Colonic mucosa (tissue), 4 donors: Measurements from ENCODE around the gene ITIH1. TPM values are rescaled to one million over a fixed set of nuclear protein-coding genes. Genes with fewer than 3 reads are reported as not detected.

ENCODE experiments used
- DNase-seq: peaks from one replicate; pipeline ENCODE4 v3.0.0-alpha.2; 2020
- H3K27ac ChIP-seq: fragments of 200-600 bp; one replicate; pipeline ENCODE4 v1.8.0; 2021
- H3K27me3 ChIP-seq: fragments of 200-600 bp; one replicate; pipeline ENCODE4 v1.8.0; 2021
- H3K36me3 ChIP-seq: fragments of 200-600 bp; one replicate; pipeline ENCODE4 v1.8.0; 2021
- H3K4me1 ChIP-seq: fragments of 200-600 bp; one replicate; pipeline ENCODE4 v1.8.0; 2021; ENCODE audit warnings: mild to moderate bottlenecking
- H3K4me3 ChIP-seq: fragments of 200-600 bp; one replicate; pipeline ENCODE4 v1.8.0; 2021
- H3K9ac ChIP-seq, 2 donors: one replicate each; pipeline ENCODE4 v1.7.0; 2013; ENCODE audit warnings: control low read depth in 2 of 2, low read depth in 2 of 2, low read length in 2 of 2
- H3K9me3 ChIP-seq: fragments of 200-600 bp; one replicate; pipeline ENCODE4 v1.8.0; 2021
- CTCF ChIP-seq: fragments of 200-600 bp; IDR thresholded peaks from one replicate; pipeline ENCODE4 v1.8.0; 2022; ENCODE audit warnings: antibody characterized with exemption, mild to moderate bottlenecking
- intact Hi-C: fragments of 100-400 bp; cut with DNase I; formaldehyde crosslinking; loops from one replicate; pipeline ENCODE4 v1.14.1; 2022
- total RNA-seq, 2 donors: library from RNA; stranded (reverse); fragmentation: NEBNext Ultra II Directional in 1 of 2; extraction: Animal tissue kit (Norgen Biotek cat#: 25700) in 1 of 2; gene quantifications; one replicate each; pipeline ENCODE4 v1.2.1, GENCODE V29; 2021
- donor health status: healthy.
- donor health status: DM: no; HTN: no; CAD: no.
- donor health status: DM: no; HTN: no; CAD: no.

The ITIH1 gene
- total RNA-seq, 2 donors from 2014 or later: 0.91 TPM; not detected in 1

DNA sequence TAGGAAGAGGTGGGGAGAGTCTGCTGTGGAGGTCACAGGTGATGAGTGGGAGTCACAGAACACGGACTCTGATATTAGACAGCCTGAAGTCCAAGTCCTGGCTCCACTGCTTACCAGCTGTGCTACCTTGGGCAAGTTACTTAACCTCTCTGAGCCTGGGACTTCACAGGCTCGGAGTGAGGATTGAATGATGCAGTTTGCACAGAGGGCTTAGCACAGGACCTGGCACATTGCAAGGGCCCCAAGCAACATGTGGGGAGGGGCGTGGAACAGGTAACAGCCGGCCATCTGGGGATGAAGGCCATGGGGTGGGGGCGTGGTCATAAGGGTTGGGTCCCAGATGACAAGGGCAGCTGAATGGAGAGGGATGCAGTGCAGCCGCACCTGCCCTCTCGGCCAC is 12.9 kb downstream of the ITIH1 start:
- Histone ChIP-seq H3K9ac (no peak overlapping the region), H3K9me3 (no peaks in the 10 kb centered on the region), H3K27ac (no peak overlapping the region), H3K4me1 (no peaks in the 10 kb centered on the region), H3K36me3 (no peaks in the 10 kb centered on the region), H3K27me3 (no peaks in the 10 kb centered on the region), H3K4me3 (no peak overlapping the region)
- intact Hi-C loops: no loop called here
- no peak for DNase-seq
- no peak for TF ChIP-seq CTCF

DNA sequence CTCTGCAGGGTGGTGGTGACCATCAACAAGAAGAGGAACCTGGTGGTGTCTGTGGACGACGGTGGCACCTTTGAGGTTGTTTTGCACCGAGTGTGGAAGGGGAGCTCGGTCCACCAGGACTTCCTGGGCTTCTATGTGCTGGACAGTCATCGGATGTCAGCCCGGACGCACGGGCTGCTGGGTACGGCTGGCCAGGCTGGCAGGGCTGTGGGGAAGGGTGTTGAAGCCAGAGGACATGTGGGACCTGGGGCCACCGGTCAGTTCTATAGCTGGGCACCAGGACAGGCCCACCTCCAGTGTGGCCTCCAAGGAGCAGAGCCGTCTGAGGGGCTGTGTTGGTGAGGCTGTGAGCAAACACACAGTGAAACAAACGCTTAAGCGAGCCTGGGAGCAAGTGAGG is 13.3 kb downstream of the ITIH1 start:
- intact Hi-C loops: no loop called here
- no peak overlapping the region for H3K27ac ChIP-seq
- DNase-seq: no peak

DNA sequence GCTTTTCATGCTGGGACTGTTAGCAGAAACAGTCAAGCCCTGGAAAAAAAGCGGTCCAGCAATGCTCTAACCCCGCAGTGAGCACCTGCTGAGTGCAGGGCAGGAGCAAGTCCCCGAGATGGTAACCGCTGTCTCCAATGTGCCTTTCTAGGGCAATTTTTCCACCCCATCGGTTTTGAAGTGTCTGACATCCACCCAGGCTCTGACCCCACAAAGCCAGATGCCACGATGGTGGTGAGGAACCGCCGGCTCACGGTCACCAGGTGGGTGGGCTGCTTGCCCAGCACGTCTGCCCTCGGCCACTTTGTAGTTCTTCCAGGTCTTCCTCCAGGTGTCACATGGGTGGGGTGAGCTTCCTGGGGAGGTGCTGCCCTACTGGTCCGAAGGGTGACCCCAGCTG is 14.0 kb downstream of the ITIH1 start:
- Histone ChIP-seq H3K9me3 (no peaks in the 10 kb centered on the region), H3K9ac (no peak overlapping the region), H3K27ac (no peak overlapping the region), H3K36me3 (no peaks in the 10 kb centered on the region), H3K27me3 (no peaks in the 10 kb centered on the region), H3K4me1 (no peaks in the 10 kb centered on the region), H3K4me3 (no peak overlapping the region)
- intact Hi-C loops: no loop called here
- TF ChIP-seq CTCF: no peak
- no peak for DNase-seq

More for the DNA sequence above, 13.3 kb downstream of the ITIH1 start:
- no peak overlapping the region for H3K9ac ChIP-seq
- H3K36me3 ChIP-seq: no peaks in the 10 kb centered on the region
- no peaks in the 10 kb centered on the region for H3K9me3 ChIP-seq
- no peaks in the 10 kb centered on the region for H3K4me1 ChIP-seq
- no peak overlapping the region for H3K4me3 ChIP-seq
- no peak for TF ChIP-seq CTCF
- H3K27me3 ChIP-seq: no peaks in the 10 kb centered on the region

- Histone ChIP-seq H3K9me3 (no peaks in the 10 kb centered on the region), H3K27me3 (no peaks in the 10 kb centered on the region), H3K9ac (no peak overlapping the region), H3K36me3 (no peaks in the 10 kb centered on the region), H3K27ac (no peak overlapping the region), H3K4me1 (no peaks in the 10 kb centered on the region), H3K4me3 (no peak overlapping the region)
- intact Hi-C loops: no loop called here
- no peak for TF ChIP-seq CTCF
- no peak for DNase-seq
Measured at GRCh38 chr3:52791928-52792327, 14.5 kb downstream of the ITIH1 start.

- no peak for TF ChIP-seq CTCF
- H3K4me3 ChIP-seq: no peak overlapping the region
- no peaks in the 10 kb centered on the region for H3K36me3 ChIP-seq
- no peaks in the 10 kb centered on the region for H3K9me3 ChIP-seq
- no peaks in the 10 kb centered on the region for H3K27me3 ChIP-seq
- H3K9ac ChIP-seq: no peak overlapping the region
- no peak for DNase-seq
- no peak overlapping the region for H3K27ac ChIP-seq
- intact Hi-C loops: no loop called here
- H3K4me1 ChIP-seq: no peaks in the 10 kb centered on the region
Measured at GRCh38 chr3:52792413-52792812, 15.0 kb downstream of the ITIH1 start.
